ENCODE data around the gene SYT6. TPM values are rescaled to one million over a fixed set of nuclear protein-coding genes. Genes with fewer than 3 reads are reported as not detected.
A peak's percentile ranks its signal among the peaks of the same experiment; 100 is the strongest.

Gene SYT6
- total RNA-seq, 1 donor from 2014 or later: 0.22 TPM

DNA sequence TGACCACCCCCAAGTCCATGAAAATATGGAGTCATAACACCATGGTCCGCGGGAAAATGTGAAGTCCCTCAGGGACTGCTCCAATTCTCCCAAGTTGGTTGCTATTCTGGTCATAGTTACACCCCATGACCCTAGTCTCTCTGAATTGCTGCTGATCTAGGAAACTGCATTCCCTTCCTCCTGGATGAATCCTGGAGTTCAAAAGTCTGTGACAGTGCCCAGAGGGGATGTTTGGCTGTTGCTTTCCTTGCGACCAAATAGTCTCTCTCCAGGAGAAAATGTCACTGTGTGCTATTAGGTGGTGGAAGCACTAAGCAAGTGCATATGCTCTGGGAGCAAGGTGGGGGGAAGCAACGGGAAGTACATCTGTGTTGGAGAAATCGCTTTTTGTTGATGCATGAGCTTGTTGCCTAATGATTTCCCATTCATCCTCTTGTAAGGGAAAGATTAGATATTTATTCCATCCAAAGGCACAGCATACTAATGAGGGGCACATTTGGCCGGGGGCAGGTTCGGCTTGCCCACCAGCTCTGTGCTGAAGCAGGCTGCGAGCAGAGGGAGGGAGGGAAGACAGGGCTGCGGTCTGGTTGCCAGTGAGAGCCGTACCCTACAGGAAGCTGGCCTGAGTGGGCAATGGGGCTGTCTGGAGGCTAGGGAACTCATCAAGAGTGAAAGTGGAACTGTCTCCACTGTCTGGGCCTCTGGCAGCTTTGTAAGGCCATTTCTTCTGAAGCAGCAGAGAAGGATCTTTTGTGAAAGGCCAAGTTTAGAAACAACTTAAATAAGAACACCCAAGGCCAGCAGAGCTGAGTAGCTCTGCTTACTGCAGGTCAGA, 27.2 kb downstream of the SYT6 start:
- DNase-seq (ENCODE audit: low spot score): no peak
- intact Hi-C loops (cut with DNase I): no loop called here

DNA sequence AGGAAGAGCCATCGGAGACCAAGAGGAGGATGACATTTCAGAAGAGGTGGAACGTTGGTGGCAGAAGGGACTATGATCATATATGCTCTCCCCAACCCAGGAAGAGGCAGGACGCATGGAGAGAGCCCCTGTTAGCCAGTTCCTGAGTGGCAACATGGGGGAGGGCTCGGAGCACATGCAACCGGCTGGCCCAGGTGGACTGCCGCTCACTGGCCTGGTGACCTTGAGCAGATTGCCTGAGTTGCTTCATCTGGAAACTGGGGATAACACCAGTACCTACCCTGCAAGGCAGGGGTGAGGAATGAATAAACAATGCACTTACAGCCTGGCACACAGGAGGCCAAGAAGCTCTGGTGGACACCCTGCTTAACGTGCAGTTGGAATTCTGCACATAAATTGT, 29.0 kb downstream of the SYT6 start:
- no peak for DNase-seq (ENCODE audit: low spot score)
- intact Hi-C loops (cut with DNase I): no loop called here

DNA sequence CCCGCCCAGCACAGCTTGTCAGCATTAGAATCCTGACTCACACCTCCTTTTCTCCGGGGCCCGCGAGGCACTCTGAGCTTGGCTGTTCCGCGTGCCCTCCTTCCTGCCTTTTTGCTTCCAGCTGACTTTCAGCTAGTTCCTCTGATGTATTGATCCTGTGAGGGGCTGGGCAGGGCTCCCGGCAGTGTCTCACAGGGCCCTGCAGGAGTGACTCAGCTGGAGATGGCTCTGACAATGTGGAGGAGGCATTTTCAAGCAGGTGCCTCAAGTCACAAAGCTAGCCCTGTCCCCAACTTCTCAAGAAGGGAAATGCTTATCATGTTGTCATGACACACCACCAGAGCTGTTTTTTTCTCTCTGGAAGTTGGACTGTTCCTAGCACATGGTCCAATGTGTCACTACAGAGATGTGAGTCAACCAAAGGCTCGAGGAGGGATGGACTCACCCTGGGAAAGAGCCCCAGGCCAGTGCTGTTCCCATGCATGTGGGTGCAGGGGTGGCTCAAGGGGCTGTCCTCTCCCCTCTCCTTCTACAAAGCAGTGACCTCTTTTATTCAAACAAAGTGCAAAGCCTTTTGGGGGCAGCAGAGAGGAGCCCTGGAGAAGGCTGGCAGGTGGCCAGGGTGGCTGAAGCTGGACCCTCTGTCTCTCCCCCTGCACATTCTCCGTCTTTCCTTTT, 30.6 kb downstream of the SYT6 start:
- intact Hi-C loops (cut with DNase I): no loop called here

DNA sequence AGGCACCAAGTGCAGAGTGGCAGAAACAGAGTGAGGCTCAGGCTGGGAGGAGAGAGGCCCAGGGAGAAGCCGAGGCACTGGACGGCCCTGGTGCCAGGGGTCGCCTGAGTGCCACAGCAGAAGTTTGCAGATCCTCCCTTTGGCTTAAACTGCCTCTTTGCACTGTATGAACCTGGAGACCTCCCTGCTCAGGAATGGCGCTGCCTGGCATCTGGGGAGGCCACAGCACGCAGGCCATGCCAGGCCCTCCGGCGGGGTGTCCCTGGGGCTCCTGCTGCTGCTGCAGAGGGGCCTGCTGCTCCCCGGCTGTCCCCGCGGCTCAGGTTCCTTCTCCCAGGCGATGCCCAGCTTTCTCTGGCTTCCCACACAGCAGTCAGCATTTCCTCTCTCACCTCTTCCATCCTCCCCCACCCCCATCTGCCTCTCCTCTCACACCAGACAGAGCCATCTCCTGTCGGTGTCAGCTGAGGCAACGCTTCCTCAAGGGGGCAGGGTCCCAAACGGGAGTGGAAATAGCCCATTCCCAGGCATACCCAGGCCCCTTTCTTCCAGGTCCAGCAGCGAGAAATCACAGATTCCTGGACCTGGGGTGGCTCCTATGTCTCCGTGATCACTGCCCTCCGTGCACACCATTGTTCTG, 35.2 kb downstream of the SYT6 start:
- no peak for DNase-seq (ENCODE audit: low spot score)
- intact Hi-C loops (cut with DNase I): no loop called here

More for the DNA sequence above, 30.6 kb downstream of the SYT6 start:
- DNase-seq (ENCODE audit: low spot score): no peak

GRCh38 chr1:114117654-114118053, 36.0 kb downstream of the SYT6 start:
- DNase-seq (ENCODE audit: low spot score): no peak

GRCh38 chr1:114116086-114116485, 37.6 kb downstream of the SYT6 start:
- no peak for DNase-seq (ENCODE audit: low spot score)
- intact Hi-C loops (cut with DNase I): no loop called here

More at GRCh38 chr1:114117654-114118053, 36.0 kb downstream of the SYT6 start:
- intact Hi-C loops (cut with DNase I): no loop called here

GRCh38 chr1:114114185-114115094, 39.2 kb downstream of the SYT6 start:
- no peak for DNase-seq (ENCODE audit: low spot score)
- intact Hi-C loops (cut with DNase I): no loop called here

- peak; percentile 78 for DNase-seq (ENCODE audit: low spot score)
- intact Hi-C loops (cut with DNase I): no loop called here
Measured at GRCh38 chr1:114113411-114114184, 40.1 kb downstream of the SYT6 start.

DNA sequence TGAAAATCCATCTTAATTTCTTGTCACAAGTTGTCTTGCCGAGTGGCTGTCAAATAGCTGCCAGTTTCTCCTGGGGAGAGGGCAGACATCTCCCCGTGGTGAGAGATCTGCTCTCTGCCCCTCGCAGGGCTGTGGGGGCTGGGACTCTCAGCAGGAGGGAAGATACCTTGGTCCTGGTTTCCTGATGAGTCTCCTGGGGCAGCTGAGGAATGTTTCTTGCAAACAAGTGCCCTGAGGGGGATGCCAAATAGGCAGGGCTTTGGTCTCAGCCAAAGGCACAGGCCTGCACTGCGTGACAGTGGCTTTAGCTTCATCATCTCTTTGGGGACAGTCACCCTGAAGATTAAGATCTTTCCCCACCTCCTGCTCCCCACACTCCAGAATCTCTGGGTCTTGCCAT, 40.9 kb downstream of the SYT6 start:
- intact Hi-C loops (cut with DNase I): no loop called here
- no peak for DNase-seq (ENCODE audit: low spot score)

GRCh38 chr1:114111731-114112641, 41.7 kb downstream of the SYT6 start:
- DNase-seq (ENCODE audit: low spot score): no peak
- intact Hi-C loops (cut with DNase I): no loop called here

DNA sequence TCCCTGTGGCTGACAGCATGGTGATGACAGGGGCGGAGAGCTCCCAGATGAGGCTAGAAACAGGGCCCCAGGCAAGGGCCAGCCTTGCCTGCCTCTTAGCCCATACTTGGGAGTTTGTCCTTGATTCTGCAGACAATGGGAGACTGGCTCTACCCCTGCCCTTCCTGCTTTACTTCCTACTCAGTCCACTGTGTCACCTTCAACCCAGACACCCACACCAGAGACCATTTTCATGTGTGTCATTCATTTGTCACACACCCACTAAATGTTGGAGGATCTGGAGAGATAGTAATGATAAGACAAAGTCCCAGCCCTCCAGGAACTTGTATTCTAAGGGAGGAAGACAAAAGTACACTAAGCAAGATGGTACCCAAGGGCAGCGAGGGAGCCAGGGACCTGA, 43.7 kb downstream of the SYT6 start:
- intact Hi-C loops (cut with DNase I): no loop called here
- no peak for DNase-seq (ENCODE audit: low spot score)

GRCh38 chr1:114108751-114109255, 44.9 kb downstream of the SYT6 start:
- DNase-seq (ENCODE audit: low spot score): no peak
- intact Hi-C loops (cut with DNase I): no loop called here

GRCh38 chr1:114107474-114108435, 45.9 kb downstream of the SYT6 start:
- intact Hi-C loops (cut with DNase I): no loop called here
- no peak for DNase-seq (ENCODE audit: low spot score)

- no peak for DNase-seq (ENCODE audit: low spot score)
- intact Hi-C loops (cut with DNase I): no loop called here
Measured at GRCh38 chr1:114105421-114105979, 48.2 kb downstream of the SYT6 start.

DNA sequence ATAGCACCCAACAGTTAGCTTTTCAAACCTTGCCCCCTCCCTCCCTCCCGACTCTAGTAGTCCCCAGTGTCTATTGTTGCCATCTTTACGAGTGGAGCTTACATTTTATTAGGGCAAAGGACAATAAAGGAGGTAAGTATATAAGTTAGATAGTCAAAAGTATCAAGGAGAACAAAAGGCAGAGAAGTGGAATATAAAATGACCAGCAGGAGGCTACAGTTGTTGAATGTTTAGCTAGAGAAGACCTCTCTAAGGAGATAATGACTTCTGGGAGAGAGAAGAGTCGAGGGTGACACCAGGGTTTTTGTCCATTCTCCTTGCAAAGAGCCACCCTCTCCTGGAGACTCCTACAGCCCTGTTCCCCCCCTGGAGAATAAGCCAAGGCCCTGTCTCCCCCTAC, 48.7 kb downstream of the SYT6 start:
- no peak for DNase-seq (ENCODE audit: low spot score)
- intact Hi-C loops (cut with DNase I): no loop called here

DNA sequence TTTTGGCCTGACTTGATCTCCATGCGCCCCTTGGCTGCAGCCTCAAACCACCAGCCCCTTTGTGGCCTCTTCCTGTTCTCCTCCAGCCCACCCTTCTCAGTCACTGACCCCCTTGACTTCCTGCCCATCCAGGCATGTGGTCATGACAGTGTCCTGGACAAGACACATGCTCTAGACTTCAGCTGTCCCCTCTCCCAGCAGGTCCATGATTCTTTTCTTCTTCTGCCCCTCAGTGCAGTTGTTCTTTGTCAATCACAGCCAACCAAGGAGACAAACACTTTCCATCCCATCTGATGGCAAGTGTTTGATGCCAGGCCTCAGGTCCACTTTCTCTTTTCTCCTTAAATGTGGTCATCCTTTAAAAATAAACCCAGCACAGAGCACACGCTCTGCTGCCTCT, 49.7 kb downstream of the SYT6 start:
- intact Hi-C loops (cut with DNase I): no loop called here
- DNase-seq (ENCODE audit: low spot score): no peak

Data from cardiac septum (tissue), 1 donor.